ENCODE data around the gene HVCN1. TPM values are rescaled to one million over a fixed set of nuclear protein-coding genes. Genes with fewer than 3 reads are reported as not detected.

HVCN1 gene
- total and polyA plus RNA-seq, 3 donors from 2014 or later: 39.7 to 139 (median 52.0) TPM

DNA sequence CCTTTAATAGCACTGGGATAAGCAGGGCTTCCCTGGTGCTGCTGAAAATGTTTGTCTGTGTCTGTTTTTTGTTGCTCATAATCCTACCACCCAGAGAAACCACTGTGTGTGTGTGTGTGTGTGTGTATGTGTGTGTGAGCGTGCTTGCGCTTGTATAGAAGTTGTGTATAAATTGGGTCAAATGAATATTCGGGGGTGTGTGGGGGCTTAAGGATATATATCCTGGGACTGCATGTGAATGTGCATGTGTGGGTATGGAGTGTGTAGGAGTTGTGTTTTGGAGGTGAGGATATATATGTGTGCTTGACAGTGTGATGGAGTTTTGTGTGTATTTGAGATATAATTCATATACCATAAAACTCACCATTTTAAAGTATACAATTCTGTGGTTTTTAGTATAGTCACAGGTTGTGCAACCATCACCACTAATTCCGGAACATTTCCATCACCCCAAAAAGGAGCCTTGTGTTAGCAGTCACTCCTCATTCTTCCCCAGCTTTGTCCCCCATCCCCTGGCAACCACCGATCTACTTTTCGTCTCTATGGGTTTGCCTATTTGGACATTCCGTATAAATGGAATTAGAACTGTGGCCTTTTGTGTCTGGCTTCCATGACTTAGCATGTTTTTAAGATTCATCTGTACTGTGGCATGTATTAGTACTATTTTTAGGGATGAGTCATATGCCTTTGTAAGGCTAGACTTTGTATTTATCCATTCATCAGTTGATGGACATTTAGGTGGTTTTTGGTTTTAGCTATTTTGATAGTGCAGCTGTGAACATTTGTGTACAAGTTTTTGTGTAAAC lies 49.4 kb downstream of the HVCN1 start:
- intact Hi-C loops (cut with DNase I; ENCODE audit: low total_unique reads): no loop called here
- 75 to 89% methylated on average over 7 of the region's 7 CpGs for WGBS, 2 donors
- no peak for TF ChIP-seq CTCF (IDR thresholded peaks at IDR 0.05)
- TF ChIP-seq POLR2A (IDR thresholded peaks at IDR 0.05): no peak
- H3K4me3 ChIP-seq: no peak overlapping the region
- H3K36me3 ChIP-seq (ENCODE audit: low read depth, missing control alignments): no peaks in the 10 kb centered on the region
- H3K27ac ChIP-seq: peak overlapping the region; percentile 62 to 73
- no peak for DNase-seq
- peaks cover 21% of the 10 kb centered on the region for H3K4me1 ChIP-seq
- no peaks in the 10 kb centered on the region for H3K9me3 ChIP-seq
- H3K27me3 ChIP-seq: no peaks in the 10 kb centered on the region

- WGBS, 2 donors: 98 to 99% methylated on average over 5 of the region's 5 CpGs
Observed at GRCh38 chr12:110638796-110639195, 50.1 kb downstream of the HVCN1 start.

DNA sequence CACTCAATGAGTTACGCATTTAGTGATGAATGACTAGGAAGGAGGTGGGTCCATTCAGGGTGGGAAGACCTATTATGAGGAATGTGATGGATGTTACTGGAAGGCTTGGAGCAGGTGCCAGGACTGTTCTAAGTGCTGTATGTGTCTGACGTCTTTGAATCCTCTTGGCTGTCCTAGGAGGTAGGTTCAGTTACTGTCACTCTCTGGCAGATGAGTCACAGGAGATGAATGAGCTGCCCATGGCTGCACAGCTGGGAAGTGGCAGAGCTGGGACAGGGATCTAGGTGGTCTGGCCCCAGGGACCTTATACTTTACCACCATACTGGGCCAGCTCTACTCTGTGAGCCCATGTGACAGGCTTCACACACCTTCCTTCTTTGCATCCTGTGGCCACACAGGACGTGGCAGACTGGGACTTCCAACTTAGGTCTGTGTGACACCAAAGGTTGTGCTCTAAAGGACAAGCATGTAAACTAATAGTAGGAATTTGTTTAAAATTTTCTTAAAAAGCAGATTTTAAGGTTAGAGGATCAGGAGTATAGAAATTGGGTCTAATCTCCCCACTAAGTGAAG lies 51.0 kb downstream of the HVCN1 start:
- Histone ChIP-seq H3K4me1 (peaks cover 21% of the 10 kb centered on the region), H3K27me3 (no peaks in the 10 kb centered on the region), H3K9me3 (no peaks in the 10 kb centered on the region), H3K36me3 (ENCODE audit: low read depth, missing control alignments) (no peaks in the 10 kb centered on the region), H3K4me3 (no peak overlapping the region), H3K27ac (no peak overlapping the region)
- 83 to 93% methylated on average over 3 of the region's 3 CpGs for WGBS, 2 donors
- no peak for DNase-seq
- intact Hi-C loops (cut with DNase I; ENCODE audit: low total_unique reads): no loop called here
- TF ChIP-seq POLR2A (IDR thresholded peaks at IDR 0.05) (no peak), CTCF (IDR thresholded peaks at IDR 0.05) (no peak)

More at GRCh38 chr12:110638796-110639195, 50.1 kb downstream of the HVCN1 start:
- Histone ChIP-seq H3K27ac (no peak overlapping the region), H3K4me1 (peaks cover 21% of the 10 kb centered on the region), H3K9me3 (no peaks in the 10 kb centered on the region), H3K4me3 (no peak overlapping the region), H3K36me3 (ENCODE audit: low read depth, missing control alignments) (no peaks in the 10 kb centered on the region), H3K27me3 (no peaks in the 10 kb centered on the region)
- no peak for TF ChIP-seq POLR2A (IDR thresholded peaks at IDR 0.05)
- TF ChIP-seq CTCF (IDR thresholded peaks at IDR 0.05): no peak
- intact Hi-C loops (cut with DNase I; ENCODE audit: low total_unique reads): no loop called here
- DNase-seq: no peak

GRCh38 chr12:110636516-110636915 lies 52.4 kb downstream of the HVCN1 start:
- H3K4me1 ChIP-seq: peaks cover 15% of the 10 kb centered on the region
- intact Hi-C loops (cut with DNase I; ENCODE audit: low total_unique reads): no loop called here
- no peak overlapping the region for H3K27ac ChIP-seq
- 95 to 96% methylated on average over 5 of the region's 5 CpGs for WGBS, 2 donors
- no peaks in the 10 kb centered on the region for H3K36me3 ChIP-seq (ENCODE audit: low read depth, missing control alignments)
- no peak for DNase-seq
- no peaks in the 10 kb centered on the region for H3K9me3 ChIP-seq
- no peak for TF ChIP-seq CTCF (IDR thresholded peaks at IDR 0.05)
- TF ChIP-seq POLR2A (IDR thresholded peaks at IDR 0.05): no peak
- no peaks in the 10 kb centered on the region for H3K27me3 ChIP-seq
- no peak overlapping the region for H3K4me3 ChIP-seq
